Cardiac fibroblast (primary cell): Measurements from ENCODE around the gene ABHD1.
A peak's percentile ranks its signal among the peaks of the same experiment; 100 is the strongest.
"Not testable (repeated sequence)": the region's sequence is repeated elsewhere in the genome, so short reads cannot be mapped to it uniquely, and the experiment has no call there.

Experiments
- DNase-seq, 2 donors: peaks; one replicate each; pipeline versions ENCODE4 v3.0.0 to v3.0.0-alpha.2; 2010; ENCODE audit warnings: low read depth in 2 of 2
- H3K4me3 ChIP-seq, 2 donors: replicated peaks in 1 of 2; 1 replicate in 1 of 2; 2 replicates in 1 of 2; pipeline ENCODE4 v1.5.1; 2011; ENCODE audit warnings: low read depth in 2 of 2, low read length in 2 of 2, mild to moderate bottlenecking in 2 of 2, moderate library complexity in 1 of 2
- TF ChIP-seq, protein P1 (sequence below): IDR thresholded peaks from one replicate; pipeline ENCODE4 v1.5.1; 2011; ENCODE audit warnings: low read depth, mild to moderate bottlenecking, low read length, inconsistent platforms

ABHD1 gene

DNA sequence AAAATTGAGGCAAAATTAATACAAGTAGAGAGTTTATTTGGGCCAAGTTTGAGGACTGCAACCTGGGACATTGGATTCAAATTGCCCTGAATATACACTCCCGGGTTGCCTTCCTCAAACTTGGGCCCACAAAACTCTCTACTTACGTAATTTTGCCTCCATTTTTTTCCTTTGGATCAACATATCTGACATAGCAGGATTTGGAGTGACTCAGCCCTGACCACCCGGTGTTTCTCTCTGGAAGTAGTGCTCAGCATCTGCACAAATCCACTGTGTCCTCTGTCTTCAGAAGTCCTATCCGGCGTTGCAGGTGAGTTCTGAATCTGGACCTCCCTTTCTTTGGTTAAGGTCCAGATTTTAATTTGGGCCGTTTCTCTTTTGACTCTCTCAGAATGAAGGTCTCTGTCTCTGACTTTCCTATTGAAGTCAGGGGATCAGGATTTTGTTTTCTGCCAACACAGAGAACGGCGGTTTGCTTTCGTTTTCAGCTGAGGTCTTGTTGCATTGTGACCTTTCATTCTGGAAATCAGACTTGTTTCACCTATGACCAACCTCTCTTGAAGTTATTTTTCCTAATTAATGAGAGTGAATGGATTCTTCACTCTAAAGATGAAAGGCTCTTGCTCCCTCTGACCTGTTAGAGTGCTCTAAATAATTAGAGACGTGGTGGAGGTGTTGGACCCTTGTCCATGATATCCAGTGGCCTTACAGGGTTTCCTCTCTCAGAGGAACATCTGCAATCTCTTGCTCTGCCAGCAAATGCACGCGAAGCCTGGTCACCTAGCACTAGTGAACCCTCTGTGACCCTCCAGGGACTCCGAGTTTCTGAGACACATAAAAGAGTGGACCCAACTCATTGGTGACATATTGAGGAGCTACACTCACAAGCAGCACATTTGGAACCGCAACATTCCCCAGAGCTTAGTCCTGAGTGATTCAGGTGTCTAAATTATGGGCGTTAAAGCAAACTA lies 38.8 kb downstream of the ABHD1 start:
- TF ChIP-seq, protein P1, sequence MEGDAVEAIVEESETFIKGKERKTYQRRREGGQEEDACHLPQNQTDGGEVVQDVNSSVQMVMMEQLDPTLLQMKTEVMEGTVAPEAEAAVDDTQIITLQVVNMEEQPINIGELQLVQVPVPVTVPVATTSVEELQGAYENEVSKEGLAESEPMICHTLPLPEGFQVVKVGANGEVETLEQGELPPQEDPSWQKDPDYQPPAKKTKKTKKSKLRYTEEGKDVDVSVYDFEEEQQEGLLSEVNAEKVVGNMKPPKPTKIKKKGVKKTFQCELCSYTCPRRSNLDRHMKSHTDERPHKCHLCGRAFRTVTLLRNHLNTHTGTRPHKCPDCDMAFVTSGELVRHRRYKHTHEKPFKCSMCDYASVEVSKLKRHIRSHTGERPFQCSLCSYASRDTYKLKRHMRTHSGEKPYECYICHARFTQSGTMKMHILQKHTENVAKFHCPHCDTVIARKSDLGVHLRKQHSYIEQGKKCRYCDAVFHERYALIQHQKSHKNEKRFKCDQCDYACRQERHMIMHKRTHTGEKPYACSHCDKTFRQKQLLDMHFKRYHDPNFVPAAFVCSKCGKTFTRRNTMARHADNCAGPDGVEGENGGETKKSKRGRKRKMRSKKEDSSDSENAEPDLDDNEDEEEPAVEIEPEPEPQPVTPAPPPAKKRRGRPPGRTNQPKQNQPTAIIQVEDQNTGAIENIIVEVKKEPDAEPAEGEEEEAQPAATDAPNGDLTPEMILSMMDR: no peak
- no peak overlapping the region for H3K4me3 ChIP-seq
- peak in 1 of 2 donors; percentile 33 for DNase-seq

DNA sequence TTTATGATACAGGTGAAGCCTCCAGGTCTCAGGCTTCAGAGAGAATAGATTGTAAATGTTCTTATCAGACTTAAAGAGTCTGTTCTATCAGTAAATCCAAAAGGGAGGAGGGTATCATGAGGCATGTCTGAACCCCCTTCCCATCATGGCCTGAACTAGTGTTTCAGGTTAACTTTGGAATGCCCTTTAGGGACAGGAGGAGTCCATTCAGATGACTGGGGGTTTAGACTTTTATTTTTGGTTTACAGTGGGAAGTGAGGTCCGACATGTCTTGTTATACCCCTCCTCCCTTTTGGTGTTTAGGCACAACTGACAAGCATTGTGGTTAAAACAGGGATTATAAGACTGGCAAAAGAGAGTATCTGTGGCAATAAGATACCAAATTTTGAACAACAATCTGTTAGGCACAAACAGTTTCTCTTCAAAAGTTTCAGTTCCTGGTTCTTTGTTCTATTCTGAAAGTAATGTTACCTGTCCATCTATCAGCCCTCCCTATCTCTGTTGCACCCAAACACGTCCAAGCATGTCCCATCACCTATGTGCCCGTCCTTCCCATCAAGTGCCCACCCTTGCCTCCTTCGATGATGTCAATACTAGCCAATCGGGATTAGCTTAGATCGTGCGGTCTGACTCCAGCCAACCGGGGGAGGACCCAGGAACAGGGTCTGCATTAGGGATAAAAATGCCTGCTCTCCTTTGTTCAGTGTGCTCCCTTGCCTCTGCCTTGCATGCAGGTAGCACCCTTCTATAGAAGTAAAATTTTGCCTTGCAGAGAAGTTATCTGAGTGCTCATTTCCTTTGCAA lies 41.5 kb downstream of the ABHD1 start:
- no peak overlapping the region for H3K4me3 ChIP-seq
- TF ChIP-seq, protein P1: no peak
- no peak for DNase-seq

DNA sequence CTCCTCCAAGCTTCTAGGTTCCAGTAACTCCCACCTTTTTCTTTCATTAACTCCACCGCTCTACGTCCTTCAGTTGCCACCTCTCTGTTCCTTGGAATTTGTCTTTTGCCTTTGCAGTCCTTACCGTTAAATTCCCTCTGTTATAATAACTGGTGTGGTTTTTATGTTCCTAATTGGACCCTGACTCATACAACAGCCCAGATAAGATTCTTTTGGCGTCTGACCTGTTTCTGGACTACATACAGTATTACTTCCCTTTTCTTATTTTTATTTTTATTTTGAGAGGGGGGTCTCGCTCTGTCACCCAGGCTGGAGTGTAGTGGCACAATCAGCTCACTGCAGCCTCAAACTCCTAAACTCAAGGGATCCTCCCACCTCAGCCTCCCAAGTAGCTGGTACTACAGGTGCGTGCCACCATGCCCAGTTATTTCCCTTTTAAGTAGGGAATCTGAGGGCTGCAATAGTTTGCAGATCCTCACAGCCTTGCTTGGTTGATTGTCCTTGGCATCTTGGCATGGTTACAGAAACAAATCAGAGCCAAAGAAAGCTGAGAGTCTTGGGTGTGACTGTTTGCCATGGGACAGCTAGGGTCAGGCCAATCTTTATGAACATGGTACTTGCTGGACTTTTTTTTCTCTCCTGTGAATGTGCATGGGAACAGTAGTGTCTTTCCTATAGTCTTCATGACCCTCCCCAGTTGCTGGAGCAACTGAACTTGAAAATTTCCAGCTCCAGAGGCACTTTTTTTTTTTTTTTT lies 47.1 kb downstream of the ABHD1 start:
- DNase-seq: peak in 1 of 2 donors; percentile 19
- TF ChIP-seq, protein P1: no peak
- no peak overlapping the region for H3K4me3 ChIP-seq

DNA sequence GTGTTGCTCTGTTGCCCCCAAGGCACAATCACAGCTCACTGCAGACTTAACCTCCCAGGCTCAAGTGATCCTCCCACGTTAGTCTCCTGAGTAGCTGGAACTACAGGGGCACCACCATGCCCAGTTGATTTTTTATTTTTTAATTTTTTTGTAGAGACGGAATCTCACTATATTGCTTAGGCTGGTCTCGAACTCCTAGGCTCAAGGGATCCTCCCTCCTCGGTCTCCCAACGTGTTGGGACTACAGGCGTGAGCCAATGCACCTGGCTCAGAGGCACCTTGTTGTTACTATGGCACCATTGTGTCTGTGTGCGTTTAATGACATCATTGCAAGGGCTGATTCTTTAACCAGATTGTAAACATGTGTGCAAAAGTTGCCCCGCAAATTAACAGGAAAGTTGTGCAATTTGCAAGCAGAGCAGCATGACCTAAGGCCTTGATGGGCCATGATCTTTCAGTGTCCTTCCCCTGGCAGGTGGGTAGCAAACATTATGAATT lies 47.8 kb downstream of the ABHD1 start:
- TF ChIP-seq, protein P1: no peak
- DNase-seq: no peak
- no peak overlapping the region for H3K4me3 ChIP-seq

DNA sequence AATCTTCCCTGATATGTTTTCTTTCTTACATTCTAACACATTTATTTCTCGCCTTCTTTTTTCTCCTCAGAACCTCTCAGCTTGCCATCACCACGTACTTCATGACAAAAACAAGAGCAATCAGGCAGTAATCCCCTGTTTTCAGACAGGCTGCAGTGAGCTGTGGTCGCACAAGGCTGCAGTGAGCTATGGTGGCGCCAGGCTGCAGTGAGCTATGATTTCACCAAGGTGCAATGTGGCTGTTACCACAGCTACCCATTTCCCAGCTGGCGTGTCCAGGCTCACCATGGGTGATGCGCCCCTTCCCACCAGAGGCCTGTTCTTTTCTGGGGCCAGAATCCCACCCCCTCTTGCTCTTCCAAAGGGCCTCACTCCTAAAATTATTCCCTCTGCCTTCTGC lies 51.0 kb downstream of the ABHD1 start:
- no peak for DNase-seq
- TF ChIP-seq, protein P1: no peak

DNA sequence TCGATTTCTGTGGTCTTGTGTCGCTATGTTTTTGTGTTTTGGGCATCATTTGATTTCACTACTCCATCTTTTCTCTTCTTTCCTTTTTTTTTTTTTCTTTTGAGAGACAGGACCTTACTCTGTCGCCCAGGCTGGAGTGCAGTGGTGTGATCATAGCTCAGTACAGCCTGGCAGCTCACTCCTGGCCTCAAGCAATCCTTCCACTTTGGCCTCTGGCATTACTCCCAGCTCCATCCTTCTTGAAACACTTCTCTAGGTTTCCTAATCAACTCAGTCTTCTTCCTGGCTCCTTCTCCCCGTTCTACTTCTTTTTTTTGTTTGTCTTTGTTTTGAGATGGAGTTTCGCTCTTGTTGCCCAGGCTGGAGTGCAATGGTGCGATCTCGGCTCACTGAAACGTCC lies 51.7 kb downstream of the ABHD1 start:
- H3K4me3 ChIP-seq: no peak overlapping the region
- TF ChIP-seq, protein P1: no peak
- peak in 1 of 2 donors; percentile 77 for DNase-seq

More for the DNA sequence above, 51.0 kb downstream of the ABHD1 start:
- H3K4me3 ChIP-seq: no peak overlapping the region

DNA sequence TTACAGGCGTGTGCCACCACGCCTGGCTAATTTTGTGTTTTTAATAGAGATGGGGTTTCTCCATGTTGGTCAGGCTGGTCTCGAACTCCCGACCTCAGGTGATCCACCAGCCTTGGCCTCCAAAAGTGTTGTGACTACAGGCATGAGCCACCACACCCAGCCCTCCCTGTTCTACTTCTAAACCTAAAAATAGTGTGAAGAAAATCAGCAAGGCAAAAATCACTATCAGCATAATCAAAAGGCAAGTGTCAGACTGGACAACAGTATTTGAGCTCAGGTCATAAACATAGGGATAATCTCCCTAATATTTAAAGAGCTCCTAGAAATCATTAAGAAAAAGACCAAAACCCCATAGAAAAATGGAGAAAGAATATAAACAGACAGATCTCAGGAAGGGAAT lies 52.2 kb downstream of the ABHD1 start:
- H3K4me3 ChIP-seq, DNase-seq: not testable (repeated sequence)
